ENCODE data around the gene GEN1. TPM values are rescaled to one million over a fixed set of nuclear protein-coding genes. Genes with fewer than 3 reads are reported as not detected.

The GEN1 gene
- total and polyA plus RNA-seq, 10 of the 15 experiments (the other 5 are each of a cell fraction or from before 2014, with no cell fraction given): 6.0 to 49.6 (median 36.0) TPM

- no peak overlapping the region for H3K27ac ChIP-seq (ENCODE audit: control insufficient read depth, insufficient read depth)
- POLR2A ChIA-PET: interaction anchor here (1.4 to 1.7 kb wide), 2 partner anchors 9 to 13 kb away, joined by 4 read pairs; no protein-coding TSS in a partner anchor
- SMC1A ChIA-PET (ENCODE audit: uncharacterized antibody, unreplicated experiment): interaction anchor here (0.9 to 4.3 kb wide), 9 partner anchors 9 to 42 kb away, joined by 3 to 21 read pairs (median 5); no protein-coding TSS in a partner anchor
- no TSS peak for BruUV-seq (replicated peaks)
- CTCF ChIA-PET: interaction anchor here (0.6 to 1.5 kb wide), 7 partner anchors 9 to 122 kb away, joined by 3 to 6 read pairs (median 3); no protein-coding TSS in a partner anchor
- H2AFZ ChIP-seq (ENCODE audit: control insufficient read depth, low read depth, low read length): no peak overlapping the region
- RAD21 ChIA-PET (ENCODE audit: unreplicated experiment): interaction anchor here (1.1 kb wide), 1 partner anchor 11 kb away, joined by 3 read pairs; no protein-coding TSS in a partner anchor
- no peak overlapping the region for H3K9ac ChIP-seq (ENCODE audit: control insufficient read depth, insufficient read depth, low read length)
- H3K9me3 ChIP-seq (replicated peaks; ENCODE audit: control insufficient read depth, insufficient read depth, low read length): no peaks in the 10 kb centered on the region
- no peaks in the 10 kb centered on the region for H4K20me1 ChIP-seq (ENCODE audit: control insufficient read depth, insufficient read depth)
- in situ Hi-C loops (cut with MboI) (no loop called here), intact Hi-C loops (cut with micrococcal nuclease; ENCODE audit: unreplicated experiment) (no loop called here)
- H3K4me2 ChIP-seq (ENCODE audit: control insufficient read depth, insufficient read depth): no peak overlapping the region
- no peaks in the 10 kb centered on the region for H3K4me1 ChIP-seq (ENCODE audit: control insufficient read depth, insufficient read depth, low read length)
- TF ChIP-seq SPI1 (IDR thresholded peaks at IDR 0.05; ENCODE audit: borderline replicate concordance, insufficient read depth, low read depth, low read length) (no peak), TCF7 (IDR thresholded peaks at IDR 0.05; ENCODE audit: borderline replicate concordance) (no peak), CEBPB (IDR thresholded peaks at IDR 0.05; ENCODE audit: borderline replicate concordance in 1 of 2, low read depth in 2 of 2, low read length in 2 of 2) (no peak), DPF2 (IDR thresholded peaks at IDR 0.05) (no peak), EED (IDR thresholded peaks at IDR 0.05; ENCODE audit: low read depth) (no peak)
- no peak; the same call in 2 of the 3 replicates for ATAC-seq
- no peak for DNase-seq (ENCODE audit: low read depth, low spot score)
- 18% methylated on average over 4 of the region's 4 CpGs for WGBS (ENCODE audit: insufficient coverage, insufficient replicate concordance, low lambda C conversion rate, missing lambda C conversion rate)
- H3K36me3 ChIP-seq (ENCODE audit: control insufficient read depth in 2 of 2, insufficient read depth in 2 of 2, low read length in 1 of 2): no peaks in the 10 kb centered on the region
- no peaks in the 10 kb centered on the region for H3K79me2 ChIP-seq (ENCODE audit: control insufficient read depth, insufficient read depth, low read length)
- no peak overlapping the region for H3K4me3 ChIP-seq
- no peaks in the 10 kb centered on the region for H3K27me3 ChIP-seq (replicated peaks in 1 of 2; ENCODE audit: control insufficient read depth in 2 of 2, insufficient read depth in 2 of 2, low read length in 1 of 2)
- no peak for FAIRE-seq
Measured at GRCh38 chr2:17793296-17793695, 39.4 kb downstream of the GEN1 start.

DNA sequence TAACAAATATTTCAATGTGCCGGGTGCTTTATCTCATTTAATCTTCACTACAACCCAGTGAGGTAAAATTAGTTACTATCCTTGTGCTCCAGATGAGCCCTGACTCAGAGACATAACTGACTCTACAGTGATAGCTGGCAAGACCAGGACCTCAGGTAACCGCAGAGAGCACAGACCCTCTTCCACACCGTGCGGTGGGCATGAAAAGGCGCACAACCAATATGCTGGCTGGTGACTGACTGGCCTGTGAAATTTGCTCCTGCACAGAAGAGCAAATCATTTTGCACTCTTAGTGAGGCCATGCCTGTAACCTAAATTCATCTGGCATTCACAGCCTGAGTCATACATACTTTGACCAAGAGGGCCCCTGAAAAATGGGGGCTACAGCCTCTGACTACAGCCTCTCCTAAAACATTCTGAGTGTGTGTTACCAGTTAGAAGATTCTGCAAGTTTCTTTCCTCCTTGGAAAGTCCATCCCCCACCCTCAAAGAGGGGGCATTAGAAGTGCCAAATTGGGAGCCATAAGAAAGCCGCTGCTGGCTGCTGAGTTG is 39.9 kb downstream of the GEN1 start:
- SMC1A ChIA-PET (ENCODE audit: uncharacterized antibody, unreplicated experiment): interaction anchor here (0.9 to 4.3 kb wide), 8 partner anchors 10 to 42 kb away, joined by 4 to 21 read pairs (median 5); no protein-coding TSS in a partner anchor
- H4K20me1 ChIP-seq (ENCODE audit: control insufficient read depth, insufficient read depth): no peaks in the 10 kb centered on the region
- POLR2A ChIA-PET: interaction anchor here (1.4 to 1.7 kb wide), 3 partner anchors 10 to 13 kb away, joined by 3 to 4 read pairs (median 4); no protein-coding TSS in a partner anchor
- ATAC-seq: no peak; the same call in 1 of the 3 replicates
- no TSS peak for BruUV-seq (replicated peaks)
- H3K4me1 ChIP-seq (ENCODE audit: control insufficient read depth, insufficient read depth, low read length): no peaks in the 10 kb centered on the region
- H3K9me3 ChIP-seq (replicated peaks; ENCODE audit: control insufficient read depth, insufficient read depth, low read length): no peaks in the 10 kb centered on the region
- FAIRE-seq: no peak
- no peak overlapping the region for H3K4me3 ChIP-seq
- no peak overlapping the region for H3K4me2 ChIP-seq (ENCODE audit: control insufficient read depth, insufficient read depth)
- in situ Hi-C loops (cut with MboI) (no loop called here), intact Hi-C loops (cut with micrococcal nuclease; ENCODE audit: unreplicated experiment) (no loop called here)
- 63% methylated on average over 6 of the region's 6 CpGs for WGBS (ENCODE audit: insufficient coverage, insufficient replicate concordance, low lambda C conversion rate, missing lambda C conversion rate)
- no peak overlapping the region for H3K27ac ChIP-seq (ENCODE audit: control insufficient read depth, insufficient read depth)
- no peaks in the 10 kb centered on the region for H3K27me3 ChIP-seq (replicated peaks in 1 of 2; ENCODE audit: control insufficient read depth in 2 of 2, insufficient read depth in 2 of 2, low read length in 1 of 2)
- RAD21 ChIA-PET (ENCODE audit: unreplicated experiment): interaction anchor here (1.1 kb wide), 1 partner anchor 10 kb away, joined by 3 read pairs; no protein-coding TSS in a partner anchor
- H3K79me2 ChIP-seq (ENCODE audit: control insufficient read depth, insufficient read depth, low read length): no peaks in the 10 kb centered on the region
- no peak overlapping the region for H3K9ac ChIP-seq (ENCODE audit: control insufficient read depth, insufficient read depth, low read length)
- no peak overlapping the region for H2AFZ ChIP-seq (ENCODE audit: control insufficient read depth, low read depth, low read length)
- CTCF ChIA-PET: interaction anchor here (0.6 to 1.5 kb wide), 6 partner anchors 9 to 75 kb away, joined by 3 to 6 read pairs (median 4); no protein-coding TSS in a partner anchor
- DNase-seq (ENCODE audit: low read depth, low spot score): no peak
- no peaks in the 10 kb centered on the region for H3K36me3 ChIP-seq (ENCODE audit: control insufficient read depth in 2 of 2, insufficient read depth in 2 of 2, low read length in 1 of 2)
- TF ChIP-seq ZBTB11 (CRISPR knock-in tag; IDR thresholded peaks at IDR 0.05): no peak
- TF ChIP-seq, protein P1, sequence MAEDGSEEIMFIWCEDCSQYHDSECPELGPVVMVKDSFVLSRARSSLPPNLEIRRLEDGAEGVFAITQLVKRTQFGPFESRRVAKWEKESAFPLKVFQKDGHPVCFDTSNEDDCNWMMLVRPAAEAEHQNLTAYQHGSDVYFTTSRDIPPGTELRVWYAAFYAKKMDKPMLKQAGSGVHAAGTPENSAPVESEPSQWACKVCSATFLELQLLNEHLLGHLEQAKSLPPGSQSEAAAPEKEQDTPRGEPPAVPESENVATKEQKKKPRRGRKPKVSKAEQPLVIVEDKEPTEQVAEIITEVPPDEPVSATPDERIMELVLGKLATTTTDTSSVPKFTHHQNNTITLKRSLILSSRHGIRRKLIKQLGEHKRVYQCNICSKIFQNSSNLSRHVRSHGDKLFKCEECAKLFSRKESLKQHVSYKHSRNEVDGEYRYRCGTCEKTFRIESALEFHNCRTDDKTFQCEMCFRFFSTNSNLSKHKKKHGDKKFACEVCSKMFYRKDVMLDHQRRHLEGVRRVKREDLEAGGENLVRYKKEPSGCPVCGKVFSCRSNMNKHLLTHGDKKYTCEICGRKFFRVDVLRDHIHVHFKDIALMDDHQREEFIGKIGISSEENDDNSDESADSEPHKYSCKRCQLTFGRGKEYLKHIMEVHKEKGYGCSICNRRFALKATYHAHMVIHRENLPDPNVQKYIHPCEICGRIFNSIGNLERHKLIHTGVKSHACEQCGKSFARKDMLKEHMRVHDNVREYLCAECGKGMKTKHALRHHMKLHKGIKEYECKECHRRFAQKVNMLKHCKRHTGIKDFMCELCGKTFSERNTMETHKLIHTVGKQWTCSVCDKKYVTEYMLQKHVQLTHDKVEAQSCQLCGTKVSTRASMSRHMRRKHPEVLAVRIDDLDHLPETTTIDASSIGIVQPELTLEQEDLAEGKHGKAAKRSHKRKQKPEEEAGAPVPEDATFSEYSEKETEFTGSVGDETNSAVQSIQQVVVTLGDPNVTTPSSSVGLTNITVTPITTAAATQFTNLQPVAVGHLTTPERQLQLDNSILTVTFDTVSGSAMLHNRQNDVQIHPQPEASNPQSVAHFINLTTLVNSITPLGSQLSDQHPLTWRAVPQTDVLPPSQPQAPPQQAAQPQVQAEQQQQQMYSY (CRISPR knock-in tag; IDR thresholded peaks at IDR 0.05): no peak
- no peak for TF ChIP-seq MTA2 (IDR thresholded peaks at IDR 0.05; ENCODE audit: low read depth)
- no peak for TF ChIP-seq EED (IDR thresholded peaks at IDR 0.05; ENCODE audit: low read depth)
- no peak for TF ChIP-seq ZNF274 (IDR thresholded peaks at IDR 0.05; ENCODE audit: insufficient read depth, insufficient read length)
